ENCODE results near the gene TBCA. TPM values are rescaled to one million over a fixed set of nuclear protein-coding genes. Genes with fewer than 3 reads are reported as not detected.

TBCA gene
- total RNA-seq, 4 donors from 2014 or later = 128 to 152 (median 146) TPM

DNA sequence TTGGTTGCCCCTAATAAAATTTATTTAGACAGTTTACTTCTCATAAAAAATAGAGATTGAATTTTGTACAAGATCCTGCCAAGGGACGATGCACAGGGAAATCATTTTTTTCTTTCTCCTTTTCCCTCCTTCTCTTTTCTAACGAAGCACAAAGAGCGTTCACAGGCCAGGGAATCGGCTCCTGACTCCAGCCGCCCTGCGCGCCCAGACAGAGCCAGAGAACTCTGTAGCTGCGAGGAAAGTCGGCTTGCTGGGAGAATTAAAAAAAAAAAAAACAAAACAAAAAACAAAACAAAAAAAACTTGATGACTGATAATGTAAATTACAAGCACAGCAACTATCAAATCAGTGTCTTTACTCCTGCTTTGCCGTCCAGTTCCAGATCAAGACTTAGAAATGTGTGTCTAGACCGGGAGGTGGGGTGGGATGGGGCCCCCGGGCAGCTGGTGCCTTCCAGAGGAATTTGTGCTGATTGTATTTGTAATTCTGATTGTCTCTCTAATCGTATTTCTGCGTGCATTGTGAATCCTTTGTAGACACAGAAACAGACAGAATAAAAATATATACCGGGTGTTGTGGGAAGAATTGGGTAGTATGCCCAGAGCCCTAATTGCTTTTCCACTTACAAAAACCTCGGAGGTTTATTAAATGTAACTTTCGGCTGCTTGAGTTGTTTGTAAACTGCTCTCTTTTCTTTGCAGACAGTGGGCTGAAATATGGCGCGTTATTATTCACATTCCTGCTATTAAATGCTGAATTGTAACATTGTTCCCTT is 134.0 kb downstream of the TBCA start:
- 13% methylated on average over 19 of the region's 19 CpGs for WGBS
- intact Hi-C loops (cut with DNase I) = loop anchor here (10.0 kb wide), 2 partner anchors 133 to 363 kb away; partner anchors contain the start of gene TBCA
- no peak for TF ChIP-seq POLR2A (IDR thresholded peaks at IDR 0.05; ENCODE audit: low read depth)
- TF ChIP-seq, protein P1, sequence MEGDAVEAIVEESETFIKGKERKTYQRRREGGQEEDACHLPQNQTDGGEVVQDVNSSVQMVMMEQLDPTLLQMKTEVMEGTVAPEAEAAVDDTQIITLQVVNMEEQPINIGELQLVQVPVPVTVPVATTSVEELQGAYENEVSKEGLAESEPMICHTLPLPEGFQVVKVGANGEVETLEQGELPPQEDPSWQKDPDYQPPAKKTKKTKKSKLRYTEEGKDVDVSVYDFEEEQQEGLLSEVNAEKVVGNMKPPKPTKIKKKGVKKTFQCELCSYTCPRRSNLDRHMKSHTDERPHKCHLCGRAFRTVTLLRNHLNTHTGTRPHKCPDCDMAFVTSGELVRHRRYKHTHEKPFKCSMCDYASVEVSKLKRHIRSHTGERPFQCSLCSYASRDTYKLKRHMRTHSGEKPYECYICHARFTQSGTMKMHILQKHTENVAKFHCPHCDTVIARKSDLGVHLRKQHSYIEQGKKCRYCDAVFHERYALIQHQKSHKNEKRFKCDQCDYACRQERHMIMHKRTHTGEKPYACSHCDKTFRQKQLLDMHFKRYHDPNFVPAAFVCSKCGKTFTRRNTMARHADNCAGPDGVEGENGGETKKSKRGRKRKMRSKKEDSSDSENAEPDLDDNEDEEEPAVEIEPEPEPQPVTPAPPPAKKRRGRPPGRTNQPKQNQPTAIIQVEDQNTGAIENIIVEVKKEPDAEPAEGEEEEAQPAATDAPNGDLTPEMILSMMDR (IDR thresholded peaks at IDR 0.05) = no peak
- TF ChIP-seq EP300 (IDR thresholded peaks at IDR 0.05) = no peak
- no peak for TF ChIP-seq POLR2AphosphoS5 (IDR thresholded peaks at IDR 0.05)

DNA sequence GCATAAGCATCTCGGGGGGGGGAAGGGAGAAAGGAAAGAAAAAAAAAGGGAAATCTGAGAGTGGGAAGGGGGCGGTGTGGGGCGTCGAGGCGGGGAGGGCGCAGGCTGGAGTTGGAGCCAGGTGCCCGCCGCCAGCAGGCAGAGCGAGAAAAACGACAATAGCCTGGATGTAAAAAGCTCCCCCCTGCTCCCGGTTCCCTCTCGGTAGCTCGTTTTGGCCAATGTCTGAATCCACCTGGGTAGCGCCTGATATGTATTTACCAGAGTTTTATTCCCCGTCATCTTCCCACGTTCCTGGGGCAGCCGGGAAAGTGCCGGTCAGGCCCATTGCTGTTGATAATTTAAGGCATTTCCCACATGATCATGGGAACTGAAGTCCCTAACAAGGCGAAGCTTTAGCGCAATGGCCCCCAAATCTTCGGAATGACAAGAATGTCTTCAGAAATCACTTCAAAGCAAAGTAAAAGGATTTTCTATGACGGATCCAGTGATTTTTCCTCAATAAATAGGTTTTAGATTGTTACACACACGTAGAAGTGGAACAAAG is 134.7 kb downstream of the TBCA start:
- Histone ChIP-seq H3K27ac (replicated peaks in 1 of 4) (no peak overlapping the region), H3K4me3 (no peak overlapping the region), H3K27me3 (peaks cover 16 to 100% (median 89%) of the 10 kb centered on the region in 4 donors), H3K36me3 (no peaks in the 10 kb centered on the region), H3K4me1 (peaks cover 44 to 72% (median 64%) of the 10 kb centered on the region in 4 donors), H3K9me3 (no peaks in the 10 kb centered on the region)
- intact Hi-C loops (cut with DNase I) = loop anchor here (10.0 kb wide), 2 partner anchors 133 to 363 kb away; partner anchors contain the start of gene TBCA
- 15% methylated on average over 20 of the region's 23 CpGs for WGBS
- DNase-seq (ENCODE audit: extremely low spot score) = no peak
- TF ChIP-seq EP300 (IDR thresholded peaks at IDR 0.05) (no peak), POLR2AphosphoS5 (IDR thresholded peaks at IDR 0.05) (no peak), POLR2A (IDR thresholded peaks at IDR 0.05; ENCODE audit: low read depth) (no peak)
- TF ChIP-seq, protein P1 (IDR thresholded peaks at IDR 0.05) = no peak

More for the DNA sequence above, 134.0 kb downstream of the TBCA start:
- H3K27me3 ChIP-seq = peaks cover 9 to 97% (median 82%) of the 10 kb centered on the region in 4 donors
- H3K27ac ChIP-seq (replicated peaks in 1 of 4) = no peak overlapping the region
- H3K9me3 ChIP-seq = no peaks in the 10 kb centered on the region
- peaks cover 38 to 65% (median 57%) of the 10 kb centered on the region in 4 donors for H3K4me1 ChIP-seq
- no peak overlapping the region for H3K4me3 ChIP-seq
- DNase-seq (ENCODE audit: extremely low spot score) = no peak
- no peaks in the 10 kb centered on the region for H3K36me3 ChIP-seq

Other genes starting within 250 kb of the TBCA start
- gene OTP, start 137.6 kb downstream of the TBCA start, total RNA-seq = not detected